Measurements from ENCODE around the gene DNAJC27.

DNAJC27 gene

GRCh38 chr2:24915175-24915574 is 56.6 kb downstream of the DNAJC27 start:
- H3K27ac Mint-ChIP-seq: no peak overlapping the region
- peaks cover 6% of the 10 kb centered on the region for H3K27me3 Mint-ChIP-seq (ENCODE audit: low read depth, poor library complexity)
- H3K9me3 Mint-ChIP-seq: peaks cover 13% of the 10 kb centered on the region
- peak overlapping the region; percentile 34 for H3K4me3 Mint-ChIP-seq
- no peak for TF ChIP-seq CTCF (IDR thresholded peaks at IDR 0.05)
- H3K36me3 Mint-ChIP-seq (ENCODE audit: low read depth): peaks cover 40% of the 10 kb centered on the region
- H3K4me1 Mint-ChIP-seq: peaks cover 42% of the 10 kb centered on the region
- no peak for DNase-seq

- DNase-seq: no peak
- Mint-ChIP-seq H3K27me3 (ENCODE audit: low read depth, poor library complexity) (peaks cover 9% of the 10 kb centered on the region), H3K27ac (no peak overlapping the region), H3K4me3 (peak overlapping the region; percentile 34), H3K9me3 (peaks cover 18% of the 10 kb centered on the region), H3K36me3 (ENCODE audit: low read depth) (peaks cover 45% of the 10 kb centered on the region), H3K4me1 (peaks cover 42% of the 10 kb centered on the region)
- TF ChIP-seq CTCF (IDR thresholded peaks at IDR 0.05): no peak
These were observed 57.0 kb downstream of the DNAJC27 start for GRCh38 chr2:24914713-24915112.

- H3K27me3 Mint-ChIP-seq (ENCODE audit: low read depth, poor library complexity): peaks cover 10% of the 10 kb centered on the region
- no peak overlapping the region for H3K27ac Mint-ChIP-seq
- peaks cover 53% of the 10 kb centered on the region for H3K36me3 Mint-ChIP-seq (ENCODE audit: low read depth)
- no peak for TF ChIP-seq CTCF (IDR thresholded peaks at IDR 0.05)
- DNase-seq: no peak
- H3K9me3 Mint-ChIP-seq: peaks cover 20% of the 10 kb centered on the region
- H3K4me3 Mint-ChIP-seq: no peak overlapping the region
- H3K4me1 Mint-ChIP-seq: peaks cover 36% of the 10 kb centered on the region
These were observed 57.8 kb downstream of the DNAJC27 start for GRCh38 chr2:24913911-24914310.

- peaks cover 58% of the 10 kb centered on the region for H3K36me3 Mint-ChIP-seq (ENCODE audit: low read depth)
- no peak for DNase-seq
- no peak overlapping the region for H3K4me3 Mint-ChIP-seq
- H3K27ac Mint-ChIP-seq: peak overlapping the region; percentile 66
- H3K9me3 Mint-ChIP-seq: peaks cover 20% of the 10 kb centered on the region
- TF ChIP-seq CTCF (IDR thresholded peaks at IDR 0.05): no peak
- peaks cover 10% of the 10 kb centered on the region for H3K27me3 Mint-ChIP-seq (ENCODE audit: low read depth, poor library complexity)
- peaks cover 27% of the 10 kb centered on the region for H3K4me1 Mint-ChIP-seq
These were observed 58.8 kb downstream of the DNAJC27 start for GRCh38 chr2:24912986-24913385.

GRCh38 chr2:24912523-24912922 is 59.2 kb downstream of the DNAJC27 start:
- peaks cover 7% of the 10 kb centered on the region for H3K27me3 Mint-ChIP-seq (ENCODE audit: low read depth, poor library complexity)
- H3K27ac Mint-ChIP-seq: no peak overlapping the region
- H3K9me3 Mint-ChIP-seq: peaks cover 20% of the 10 kb centered on the region
- peaks cover 54% of the 10 kb centered on the region for H3K36me3 Mint-ChIP-seq (ENCODE audit: low read depth)
- DNase-seq: no peak
- peaks cover 23% of the 10 kb centered on the region for H3K4me1 Mint-ChIP-seq
- no peak for TF ChIP-seq CTCF (IDR thresholded peaks at IDR 0.05)
- H3K4me3 Mint-ChIP-seq: no peak overlapping the region

GRCh38 chr2:24910245-24910644 is 61.5 kb downstream of the DNAJC27 start:
- H3K9me3 Mint-ChIP-seq: peaks cover 20% of the 10 kb centered on the region
- peaks cover 58% of the 10 kb centered on the region for H3K36me3 Mint-ChIP-seq (ENCODE audit: low read depth)
- H3K27ac Mint-ChIP-seq: peak overlapping the region; percentile 77
- peaks cover 16% of the 10 kb centered on the region for H3K4me1 Mint-ChIP-seq
- no peak overlapping the region for H3K4me3 Mint-ChIP-seq
- H3K27me3 Mint-ChIP-seq (ENCODE audit: low read depth, poor library complexity): peaks cover 6% of the 10 kb centered on the region
- no peak for TF ChIP-seq CTCF (IDR thresholded peaks at IDR 0.05)
- no peak for DNase-seq

Measured in nephron progenitor cell (in vitro differentiated cells).